ENCODE measurements around the gene PCGF1. TPM values are rescaled to one million over a fixed set of nuclear protein-coding genes. Genes with fewer than 3 reads are reported as not detected.

PCGF1 gene
- total and polyA plus RNA-seq, 2 of the 13 experiments (the other 11 are each of a cell fraction or from before 2014, with no cell fraction given), result 20.4 to 22.6 TPM

DNA sequence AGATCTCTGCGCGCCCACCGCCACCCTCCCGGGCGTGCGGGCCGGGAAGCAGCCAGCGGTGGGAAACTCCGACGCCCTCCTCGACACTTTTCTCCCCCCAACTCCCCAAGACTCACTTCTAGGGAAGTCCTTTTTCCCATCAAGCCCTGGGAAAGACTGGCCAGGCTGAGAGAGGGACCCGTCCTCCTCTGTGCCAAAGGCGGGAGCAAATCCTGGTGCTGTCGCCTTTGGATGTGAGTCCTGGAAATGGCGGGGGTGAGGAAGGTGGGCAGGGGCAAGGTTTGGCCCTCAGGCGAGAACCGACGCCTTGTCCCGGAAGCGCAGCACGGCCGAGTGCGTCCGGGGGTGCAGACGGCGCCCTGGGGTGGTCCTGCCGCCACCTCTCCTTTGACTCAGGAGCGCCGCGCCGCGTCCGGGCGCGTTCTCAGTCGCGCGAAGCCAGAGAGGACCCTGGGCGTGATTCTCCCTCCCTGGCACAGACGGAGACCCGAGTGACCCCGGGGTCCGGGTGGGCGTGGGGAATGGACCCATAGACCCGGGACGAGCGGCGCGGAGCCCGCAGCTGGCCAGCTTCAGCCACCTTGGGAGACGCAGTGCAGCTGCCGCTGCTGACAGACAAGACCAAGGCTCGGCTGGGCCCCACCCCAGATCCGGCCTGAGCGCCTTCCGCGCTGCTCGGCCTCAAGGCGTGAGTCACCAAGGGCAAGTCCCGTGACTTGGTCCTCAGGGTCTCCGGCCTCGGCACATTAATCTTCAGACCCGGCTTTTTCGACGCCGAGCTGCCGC, 4.6 kb downstream of the PCGF1 start (continued):
- TF ChIP-seq, protein P1, sequence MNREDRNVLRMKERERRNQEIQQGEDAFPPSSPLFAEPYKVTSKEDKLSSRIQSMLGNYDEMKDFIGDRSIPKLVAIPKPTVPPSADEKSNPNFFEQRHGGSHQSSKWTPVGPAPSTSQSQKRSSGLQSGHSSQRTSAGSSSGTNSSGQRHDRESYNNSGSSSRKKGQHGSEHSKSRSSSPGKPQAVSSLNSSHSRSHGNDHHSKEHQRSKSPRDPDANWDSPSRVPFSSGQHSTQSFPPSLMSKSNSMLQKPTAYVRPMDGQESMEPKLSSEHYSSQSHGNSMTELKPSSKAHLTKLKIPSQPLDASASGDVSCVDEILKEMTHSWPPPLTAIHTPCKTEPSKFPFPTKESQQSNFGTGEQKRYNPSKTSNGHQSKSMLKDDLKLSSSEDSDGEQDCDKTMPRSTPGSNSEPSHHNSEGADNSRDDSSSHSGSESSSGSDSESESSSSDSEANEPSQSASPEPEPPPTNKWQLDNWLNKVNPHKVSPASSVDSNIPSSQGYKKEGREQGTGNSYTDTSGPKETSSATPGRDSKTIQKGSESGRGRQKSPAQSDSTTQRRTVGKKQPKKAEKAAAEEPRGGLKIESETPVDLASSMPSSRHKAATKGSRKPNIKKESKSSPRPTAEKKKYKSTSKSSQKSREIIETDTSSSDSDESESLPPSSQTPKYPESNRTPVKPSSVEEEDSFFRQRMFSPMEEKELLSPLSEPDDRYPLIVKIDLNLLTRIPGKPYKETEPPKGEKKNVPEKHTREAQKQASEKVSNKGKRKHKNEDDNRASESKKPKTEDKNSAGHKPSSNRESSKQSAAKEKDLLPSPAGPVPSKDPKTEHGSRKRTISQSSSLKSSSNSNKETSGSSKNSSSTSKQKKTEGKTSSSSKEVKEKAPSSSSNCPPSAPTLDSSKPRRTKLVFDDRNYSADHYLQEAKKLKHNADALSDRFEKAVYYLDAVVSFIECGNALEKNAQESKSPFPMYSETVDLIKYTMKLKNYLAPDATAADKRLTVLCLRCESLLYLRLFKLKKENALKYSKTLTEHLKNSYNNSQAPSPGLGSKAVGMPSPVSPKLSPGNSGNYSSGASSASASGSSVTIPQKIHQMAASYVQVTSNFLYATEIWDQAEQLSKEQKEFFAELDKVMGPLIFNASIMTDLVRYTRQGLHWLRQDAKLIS (CRISPR knock-in tag; IDR thresholded peaks at IDR 0.05), result no peak
- peak; percentile 72 for TF ChIP-seq ZNF547 (CRISPR knock-in tag; IDR thresholded peaks at IDR 0.05)
- no peak for TF ChIP-seq ZNF432 (CRISPR knock-in tag; IDR thresholded peaks at IDR 0.05; ENCODE audit: borderline replicate concordance)
- 0 out of 2 replicates have a peak, but pooled peaks have one; percentile 90 for TF ChIP-seq ZNF468 (CRISPR knock-in tag; IDR thresholded peaks at IDR 0.05)
- no peak for TF ChIP-seq KDM6A (CRISPR knock-in tag; IDR thresholded peaks at IDR 0.05; ENCODE audit: low read depth)
- TF ChIP-seq ZNF644 (CRISPR knock-in tag; IDR thresholded peaks at IDR 0.05; ENCODE audit: low read depth), result no peak
- TF ChIP-seq, protein P2, sequence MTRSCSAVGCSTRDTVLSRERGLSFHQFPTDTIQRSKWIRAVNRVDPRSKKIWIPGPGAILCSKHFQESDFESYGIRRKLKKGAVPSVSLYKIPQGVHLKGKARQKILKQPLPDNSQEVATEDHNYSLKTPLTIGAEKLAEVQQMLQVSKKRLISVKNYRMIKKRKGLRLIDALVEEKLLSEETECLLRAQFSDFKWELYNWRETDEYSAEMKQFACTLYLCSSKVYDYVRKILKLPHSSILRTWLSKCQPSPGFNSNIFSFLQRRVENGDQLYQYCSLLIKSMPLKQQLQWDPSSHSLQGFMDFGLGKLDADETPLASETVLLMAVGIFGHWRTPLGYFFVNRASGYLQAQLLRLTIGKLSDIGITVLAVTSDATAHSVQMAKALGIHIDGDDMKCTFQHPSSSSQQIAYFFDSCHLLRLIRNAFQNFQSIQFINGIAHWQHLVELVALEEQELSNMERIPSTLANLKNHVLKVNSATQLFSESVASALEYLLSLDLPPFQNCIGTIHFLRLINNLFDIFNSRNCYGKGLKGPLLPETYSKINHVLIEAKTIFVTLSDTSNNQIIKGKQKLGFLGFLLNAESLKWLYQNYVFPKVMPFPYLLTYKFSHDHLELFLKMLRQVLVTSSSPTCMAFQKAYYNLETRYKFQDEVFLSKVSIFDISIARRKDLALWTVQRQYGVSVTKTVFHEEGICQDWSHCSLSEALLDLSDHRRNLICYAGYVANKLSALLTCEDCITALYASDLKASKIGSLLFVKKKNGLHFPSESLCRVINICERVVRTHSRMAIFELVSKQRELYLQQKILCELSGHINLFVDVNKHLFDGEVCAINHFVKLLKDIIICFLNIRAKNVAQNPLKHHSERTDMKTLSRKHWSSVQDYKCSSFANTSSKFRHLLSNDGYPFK (CRISPR knock-in tag; IDR thresholded peaks at IDR 0.05; ENCODE audit: borderline replicate concordance), result peak; percentile 88; the same call in 1 of the 2 replicates
- peak; percentile 50; the same call in 1 of the 2 replicates for TF ChIP-seq ZKSCAN5 (CRISPR knock-in tag; IDR thresholded peaks at IDR 0.05)
- no peak for TF ChIP-seq ZFP36 (IDR thresholded peaks at IDR 0.05; ENCODE audit: borderline replicate concordance, low read depth, low read length, partially characterized antibody)
- peak; percentile 97 for TF ChIP-seq RBFOX2 (IDR thresholded peaks at IDR 0.05; ENCODE audit: low read depth, low read length)
- TF ChIP-seq ZNF883 (CRISPR knock-in tag; IDR thresholded peaks at IDR 0.05; ENCODE audit: not compliant biosample characterization), result peak; percentile 76
- peak; percentile 50 for TF ChIP-seq PHF20 (CRISPR knock-in tag; IDR thresholded peaks at IDR 0.05)
- TF ChIP-seq NCOA1 (CRISPR knock-in tag; IDR thresholded peaks at IDR 0.05), result peak; percentile 89; the same call in 1 of the 2 replicates
- TF ChIP-seq, protein P3, sequence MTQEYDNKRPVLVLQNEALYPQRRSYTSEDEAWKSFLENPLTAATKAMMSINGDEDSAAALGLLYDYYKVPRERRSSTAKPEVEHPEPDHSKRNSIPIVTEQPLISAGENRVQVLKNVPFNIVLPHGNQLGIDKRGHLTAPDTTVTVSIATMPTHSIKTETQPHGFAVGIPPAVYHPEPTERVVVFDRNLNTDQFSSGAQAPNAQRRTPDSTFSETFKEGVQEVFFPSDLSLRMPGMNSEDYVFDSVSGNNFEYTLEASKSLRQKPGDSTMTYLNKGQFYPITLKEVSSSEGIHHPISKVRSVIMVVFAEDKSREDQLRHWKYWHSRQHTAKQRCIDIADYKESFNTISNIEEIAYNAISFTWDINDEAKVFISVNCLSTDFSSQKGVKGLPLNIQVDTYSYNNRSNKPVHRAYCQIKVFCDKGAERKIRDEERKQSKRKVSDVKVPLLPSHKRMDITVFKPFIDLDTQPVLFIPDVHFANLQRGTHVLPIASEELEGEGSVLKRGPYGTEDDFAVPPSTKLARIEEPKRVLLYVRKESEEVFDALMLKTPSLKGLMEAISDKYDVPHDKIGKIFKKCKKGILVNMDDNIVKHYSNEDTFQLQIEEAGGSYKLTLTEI (CRISPR knock-in tag; conservative IDR thresholded peaks at IDR 0.05), result no peak
- TF ChIP-seq, protein P4, sequence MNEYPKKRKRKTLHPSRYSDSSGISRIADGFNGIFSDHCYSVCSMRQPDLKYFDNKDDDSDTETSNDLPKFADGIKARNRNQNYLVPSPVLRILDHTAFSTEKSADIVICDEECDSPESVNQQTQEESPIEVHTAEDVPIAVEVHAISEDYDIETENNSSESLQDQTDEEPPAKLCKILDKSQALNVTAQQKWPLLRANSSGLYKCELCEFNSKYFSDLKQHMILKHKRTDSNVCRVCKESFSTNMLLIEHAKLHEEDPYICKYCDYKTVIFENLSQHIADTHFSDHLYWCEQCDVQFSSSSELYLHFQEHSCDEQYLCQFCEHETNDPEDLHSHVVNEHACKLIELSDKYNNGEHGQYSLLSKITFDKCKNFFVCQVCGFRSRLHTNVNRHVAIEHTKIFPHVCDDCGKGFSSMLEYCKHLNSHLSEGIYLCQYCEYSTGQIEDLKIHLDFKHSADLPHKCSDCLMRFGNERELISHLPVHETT (CRISPR knock-in tag; conservative IDR thresholded peaks at IDR 0.05), result no peak
- TF ChIP-seq ZNF138 (CRISPR knock-in tag; IDR thresholded peaks at IDR 0.05; ENCODE audit: low read depth), result peak; percentile 17; the same call in 1 of the 2 replicates
- TF ChIP-seq POLR2A (IDR thresholded peaks at IDR 0.05; ENCODE audit: insufficient read depth in 1 of 2, low read depth in 2 of 2, low read length in 2 of 2), result peak in 1 of 2 experiments; percentile 33; a peak in 1 of 4 replicates
- TF ChIP-seq ATAD3A (CRISPR knock-in tag; IDR thresholded peaks at IDR 0.05), result no peak
- TF ChIP-seq ZFP1 (CRISPR knock-in tag; IDR thresholded peaks at IDR 0.05), result 0 out of 2 replicates have a peak, but pooled peaks have one; percentile 8
- no peak for TF ChIP-seq ADNP (CRISPR knock-in tag; IDR thresholded peaks at IDR 0.05)
